ENCODE data around the gene GPATCH4.
"Not testable (repeated sequence)": the region's sequence is repeated elsewhere in the genome, so short reads cannot be mapped to it uniquely, and the experiment has no call there.

Gene GPATCH4

GRCh38 chr1:156601122-156601830 lies at the start of gene GPATCH4:
Gene GPATCH4, minus strand, starts transcription at chr1:156601479.
- peak; percentile 85 for DNase-seq

- no peak for DNase-seq
Observed at GRCh38 chr1:156648951-156649350, 47.7 kb upstream of the GPATCH4 start.

- DNase-seq: no peak
Observed at GRCh38 chr1:156648496-156648895, 47.2 kb upstream of the GPATCH4 start.

- no peak for DNase-seq
Observed at GRCh38 chr1:156647351-156647750, 46.1 kb upstream of the GPATCH4 start.

GRCh38 chr1:156646738-156647211 lies 45.5 kb upstream of the GPATCH4 start:
- DNase-seq: no peak

GRCh38 chr1:156645666-156646065 lies 44.4 kb upstream of the GPATCH4 start:
- DNase-seq: no peak

- no peak for DNase-seq
Observed at GRCh38 chr1:156645056-156645455, 43.8 kb upstream of the GPATCH4 start.

- DNase-seq: no peak
Observed at GRCh38 chr1:156644640-156645039, 43.4 kb upstream of the GPATCH4 start.

GRCh38 chr1:156644146-156644545 lies 42.9 kb upstream of the GPATCH4 start:
- no peak for DNase-seq

- DNase-seq: peak; percentile 52
Observed at GRCh38 chr1:156643778-156644092, 42.5 kb upstream of the GPATCH4 start.

GRCh38 chr1:156643049-156643777 lies 41.9 kb upstream of the GPATCH4 start:
- DNase-seq: no peak

- no peak for DNase-seq
Observed at GRCh38 chr1:156642265-156643048, 41.2 kb upstream of the GPATCH4 start.

GRCh38 chr1:156641761-156642264 lies 40.5 kb upstream of the GPATCH4 start, which contains the start of gene BCAN:
Gene BCAN, plus strand, starts transcription at chr1:156642117. Its CDS starts 3,938 bp downstream, at chr1:156646055.
- no peak for DNase-seq

GRCh38 chr1:156640842-156641706 lies 39.8 kb upstream of the GPATCH4 start:
- DNase-seq: no peak

- no peak for DNase-seq
Observed at GRCh38 chr1:156639601-156640101, 38.4 kb upstream of the GPATCH4 start.

GRCh38 chr1:156638189-156638985 lies 37.1 kb upstream of the GPATCH4 start:
- no peak for DNase-seq

GRCh38 chr1:156632355-156632754 lies 31.1 kb upstream of the GPATCH4 start:
- DNase-seq: no peak

GRCh38 chr1:156631152-156631551 lies 29.9 kb upstream of the GPATCH4 start:
- not testable (repeated sequence) for DNase-seq

- DNase-seq: no peak
Observed at GRCh38 chr1:156629823-156630449, 28.7 kb upstream of the GPATCH4 start.

GRCh38 chr1:156627313-156627880 lies 26.1 kb upstream of the GPATCH4 start:
- peak; percentile 82 for DNase-seq

All from RPMI8226 (cell line).